ENCODE measurements around the gene GUCD1. TPM values are rescaled to one million over a fixed set of nuclear protein-coding genes. Genes with fewer than 3 reads are reported as not detected.

Gene GUCD1
- total RNA-seq, 2 experiments from 2014 or later, result 99.7 to 111 TPM

- TF ChIP-seq, protein P1, sequence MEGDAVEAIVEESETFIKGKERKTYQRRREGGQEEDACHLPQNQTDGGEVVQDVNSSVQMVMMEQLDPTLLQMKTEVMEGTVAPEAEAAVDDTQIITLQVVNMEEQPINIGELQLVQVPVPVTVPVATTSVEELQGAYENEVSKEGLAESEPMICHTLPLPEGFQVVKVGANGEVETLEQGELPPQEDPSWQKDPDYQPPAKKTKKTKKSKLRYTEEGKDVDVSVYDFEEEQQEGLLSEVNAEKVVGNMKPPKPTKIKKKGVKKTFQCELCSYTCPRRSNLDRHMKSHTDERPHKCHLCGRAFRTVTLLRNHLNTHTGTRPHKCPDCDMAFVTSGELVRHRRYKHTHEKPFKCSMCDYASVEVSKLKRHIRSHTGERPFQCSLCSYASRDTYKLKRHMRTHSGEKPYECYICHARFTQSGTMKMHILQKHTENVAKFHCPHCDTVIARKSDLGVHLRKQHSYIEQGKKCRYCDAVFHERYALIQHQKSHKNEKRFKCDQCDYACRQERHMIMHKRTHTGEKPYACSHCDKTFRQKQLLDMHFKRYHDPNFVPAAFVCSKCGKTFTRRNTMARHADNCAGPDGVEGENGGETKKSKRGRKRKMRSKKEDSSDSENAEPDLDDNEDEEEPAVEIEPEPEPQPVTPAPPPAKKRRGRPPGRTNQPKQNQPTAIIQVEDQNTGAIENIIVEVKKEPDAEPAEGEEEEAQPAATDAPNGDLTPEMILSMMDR (IDR thresholded peaks at IDR 0.05), result no peak
- ATAC-seq, result no peak
- CTCF ChIA-PET, result no interaction called here
- intact Hi-C loops (cut with micrococcal nuclease), result no loop called here
- Mint-ChIP-seq H3K36me3 (ENCODE audit: low read depth) (no peaks in the 10 kb centered on the region), H3K27me3 (peaks cover 5% of the 10 kb centered on the region), H3K27ac (no peak overlapping the region), H3K4me3 (no peak overlapping the region), H3K4me1 (ENCODE audit: low read depth) (peaks cover 5% of the 10 kb centered on the region), H3K9me3 (no peaks in the 10 kb centered on the region)
- POLR2A ChIA-PET, result interaction anchor here (1.0 to 1.3 kb wide), 2 partner anchors 11 to 13 kb away, joined by 3 read pairs; no protein-coding TSS in a partner anchor
- no peak for DNase-seq
Measured at GRCh38 chr22:24587948-24588347, 33.0 kb upstream of the GUCD1 start.

GRCh38 chr22:24587251-24587650 is 32.3 kb upstream of the GUCD1 start:
- no peak overlapping the region for H3K4me3 Mint-ChIP-seq
- ATAC-seq (no peak), DNase-seq (no peak)
- CTCF ChIA-PET, result no interaction called here
- POLR2A ChIA-PET, result interaction anchor here (1.0 to 1.3 kb wide), 2 partner anchors 10 to 14 kb away, joined by 3 read pairs; no protein-coding TSS in a partner anchor
- no peak overlapping the region for H3K27ac Mint-ChIP-seq
- peaks cover 3% of the 10 kb centered on the region for H3K27me3 Mint-ChIP-seq
- peaks cover 2% of the 10 kb centered on the region for H3K4me1 Mint-ChIP-seq (ENCODE audit: low read depth)
- H3K9me3 Mint-ChIP-seq, result no peaks in the 10 kb centered on the region
- intact Hi-C loops (cut with micrococcal nuclease), result no loop called here
- TF ChIP-seq, protein P1 (IDR thresholded peaks at IDR 0.05), result no peak
- H3K36me3 Mint-ChIP-seq (ENCODE audit: low read depth), result no peaks in the 10 kb centered on the region

GRCh38 chr22:24585927-24586546 is 31.1 kb upstream of the GUCD1 start:
- no peaks in the 10 kb centered on the region for H3K4me1 Mint-ChIP-seq (ENCODE audit: low read depth)
- H3K27ac Mint-ChIP-seq, result no peak overlapping the region
- no peaks in the 10 kb centered on the region for H3K36me3 Mint-ChIP-seq (ENCODE audit: low read depth)
- no peaks in the 10 kb centered on the region for H3K27me3 Mint-ChIP-seq
- ChIA-PET CTCF (no interaction called here), POLR2A (no interaction called here)
- DNase-seq (no peak), ATAC-seq (no peak)
- no peaks in the 10 kb centered on the region for H3K9me3 Mint-ChIP-seq
- TF ChIP-seq, protein P1 (IDR thresholded peaks at IDR 0.05), result no peak
- no peak overlapping the region for H3K4me3 Mint-ChIP-seq
- intact Hi-C loops (cut with micrococcal nuclease), result no loop called here

DNA sequence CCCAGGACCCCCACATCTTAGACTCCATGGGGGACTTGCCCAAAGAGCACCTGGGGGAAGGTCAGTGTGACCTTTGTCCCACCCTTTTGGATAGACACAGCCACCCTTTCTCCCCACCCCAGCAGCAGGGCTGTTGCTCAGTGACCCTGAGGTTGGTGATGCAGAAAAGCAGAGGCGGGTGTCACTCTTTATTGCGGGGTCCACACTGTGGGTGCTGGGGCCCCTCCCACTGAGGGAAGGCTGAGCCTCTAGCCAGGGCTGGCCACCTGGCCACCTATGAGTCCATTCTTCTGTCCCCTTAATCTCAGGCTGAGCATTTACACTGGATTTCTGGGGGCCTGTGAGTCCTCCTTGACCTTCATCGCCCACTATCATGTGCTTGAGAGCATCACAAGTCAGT is 30.5 kb upstream of the GUCD1 start:
- CTCF ChIA-PET, result no interaction called here
- DNase-seq, result no peak
- Mint-ChIP-seq H3K27ac (no peak overlapping the region), H3K9me3 (no peaks in the 10 kb centered on the region), H3K36me3 (ENCODE audit: low read depth) (no peaks in the 10 kb centered on the region), H3K27me3 (no peaks in the 10 kb centered on the region), H3K4me1 (ENCODE audit: low read depth) (no peaks in the 10 kb centered on the region), H3K4me3 (no peak overlapping the region)
- intact Hi-C loops (cut with micrococcal nuclease), result no loop called here
- TF ChIP-seq, protein P1 (IDR thresholded peaks at IDR 0.05), result no peak
- POLR2A ChIA-PET, result no interaction called here
- no peak for ATAC-seq

DNA sequence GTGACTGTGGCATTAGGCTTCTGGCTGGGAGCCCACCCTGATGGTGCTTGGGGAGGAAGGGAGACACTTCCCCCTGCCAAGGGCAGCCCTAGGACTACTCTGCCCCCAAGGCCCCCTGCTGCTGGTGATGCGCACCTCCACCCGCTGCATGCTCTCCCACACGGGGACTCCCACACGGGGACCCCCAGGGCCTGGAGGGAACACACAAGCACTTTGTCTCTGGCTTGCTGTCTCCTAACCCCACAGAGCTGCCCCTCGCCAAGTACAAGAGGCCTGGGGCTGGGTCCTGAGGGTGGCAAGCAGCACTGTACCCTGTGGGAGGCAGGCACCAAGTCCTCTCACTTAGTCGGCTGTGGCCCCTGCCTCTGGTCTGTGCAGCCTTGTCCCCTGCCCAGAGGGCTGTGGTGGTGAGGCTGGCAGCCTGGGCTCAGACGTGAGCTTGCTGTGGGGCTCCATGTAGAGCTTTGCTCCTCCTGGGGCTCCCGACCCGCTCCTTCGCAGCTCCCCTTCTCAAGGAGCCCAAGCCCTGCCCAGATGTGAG is 30.0 kb upstream of the GUCD1 start:
- H3K4me1 Mint-ChIP-seq (ENCODE audit: low read depth), result no peaks in the 10 kb centered on the region
- intact Hi-C loops (cut with micrococcal nuclease), result no loop called here
- H3K27me3 Mint-ChIP-seq, result no peaks in the 10 kb centered on the region
- CTCF ChIA-PET, result no interaction called here
- H3K4me3 Mint-ChIP-seq, result no peak overlapping the region
- no peak overlapping the region for H3K27ac Mint-ChIP-seq
- no peaks in the 10 kb centered on the region for H3K9me3 Mint-ChIP-seq
- H3K36me3 Mint-ChIP-seq (ENCODE audit: low read depth), result no peaks in the 10 kb centered on the region
- ATAC-seq (no peak), DNase-seq (no peak)
- TF ChIP-seq, protein P1 (IDR thresholded peaks at IDR 0.05), result no peak
- POLR2A ChIA-PET, result no interaction called here

Data from activated CD8-positive, alpha-beta T cell treated with anti-CD3 and anti-CD28 coated beads for 36 hours (primary cell).